Natural killer cell treated with Interleukin-12 subunit alpha and Interleukin-12 subunit beta and Interleukin-15 and Interleukin-18, amount 100 ng/mL, for 72 hours (primary cell): ENCODE results near the gene TTYH1. TPM values are rescaled to one million over a fixed set of nuclear protein-coding genes. Genes with fewer than 3 reads are reported as not detected.
A peak's percentile ranks its signal among the peaks of the same experiment; 100 is the strongest.

ENCODE experiments used
- ATAC-seq, 2 donors: fragments of 150-1000 bp; cut with Tn5 transposase in 1 of 2; sonication (Bioruptor Pico), chemical (Tn5 transposase) in 1 of 2; 2 replicates each; pipeline ENCODE4 v1.10.0; 2021
- DNase-seq: peaks from one replicate; pipeline ENCODE4 v3.0.0; 2022; ENCODE audit warnings: low spot score
- H3K27ac Mint-ChIP-seq, 2 donors: 1 replicate in 1 of 2; 2 replicates in 1 of 2; pipeline ENCODE4 v1.8.0; 2022; ENCODE audit warnings: mixed read lengths in 2 of 2, mild to moderate bottlenecking in 1 of 2, moderate library complexity in 1 of 2
- H3K27me3 Mint-ChIP-seq, 2 donors: 1 replicate in 1 of 2; 2 replicates in 1 of 2; pipeline ENCODE4 v1.8.0; 2022; ENCODE audit warnings: mixed read lengths in 2 of 2
- H3K36me3 Mint-ChIP-seq: one replicate; pipeline ENCODE4 v1.8.0; 2022; ENCODE audit warnings: mixed read lengths
- H3K4me1 Mint-ChIP-seq, 2 donors: 1 replicate in 1 of 2; 2 replicates in 1 of 2; pipeline ENCODE4 v1.8.0; 2022; ENCODE audit warnings: low read depth in 2 of 2, mixed read lengths in 2 of 2, mild to moderate bottlenecking in 1 of 2
- H3K4me3 Mint-ChIP-seq: one replicate; pipeline ENCODE4 v1.8.0; 2022; ENCODE audit warnings: mixed read lengths
- H3K9me3 Mint-ChIP-seq: 2 replicates; pipeline ENCODE4 v1.8.0; 2022; ENCODE audit warnings: mixed read lengths
- total RNA-seq, 2 donors: library from RNA; stranded (reverse); gene quantifications; one replicate each; pipeline ENCODE4 v1.2.3, GENCODE V29; 2022

The TTYH1 gene
- total RNA-seq, 2 donors from 2014 or later: 0.31 to 0.73 TPM

GRCh38 chr19:54421521-54421920 is 6.3 kb downstream of the TTYH1 start:
- H3K36me3 Mint-ChIP-seq: peaks cover 10% of the 10 kb centered on the region
- no peaks in the 10 kb centered on the region for H3K9me3 Mint-ChIP-seq
- peaks cover 16 to 17% of the 10 kb centered on the region in 2 donors for H3K4me1 Mint-ChIP-seq
- peaks cover 18 to 19% of the 10 kb centered on the region in 2 donors for H3K27me3 Mint-ChIP-seq
- no peak for ATAC-seq
- no peak for DNase-seq
- no peak overlapping the region for H3K27ac Mint-ChIP-seq
- no peak overlapping the region for H3K4me3 Mint-ChIP-seq

- DNase-seq (no peak), ATAC-seq (no peak)
- Mint-ChIP-seq H3K4me3 (no peak overlapping the region), H3K36me3 (peaks cover 7% of the 10 kb centered on the region), H3K9me3 (no peaks in the 10 kb centered on the region), H3K27ac (no peak overlapping the region), H3K27me3 (peaks cover 15 to 16% of the 10 kb centered on the region in 2 donors), H3K4me1 (peaks cover 14 to 16% of the 10 kb centered on the region in 2 donors)
These were observed 6.9 kb downstream of the TTYH1 start for GRCh38 chr19:54422136-54422535.

GRCh38 chr19:54424201-54424600 is 8.9 kb downstream of the TTYH1 start:
- no peak for DNase-seq
- H3K4me1 Mint-ChIP-seq: peaks cover 0 to 3% of the 10 kb centered on the region in 2 donors
- H3K27ac Mint-ChIP-seq: no peak overlapping the region
- no peaks in the 10 kb centered on the region for H3K36me3 Mint-ChIP-seq
- no peak for ATAC-seq
- peaks cover 0 to 12% of the 10 kb centered on the region in 2 donors for H3K27me3 Mint-ChIP-seq
- no peak overlapping the region for H3K4me3 Mint-ChIP-seq
- no peaks in the 10 kb centered on the region for H3K9me3 Mint-ChIP-seq

- Mint-ChIP-seq H3K27ac (no peak overlapping the region), H3K36me3 (no peaks in the 10 kb centered on the region), H3K4me3 (no peak overlapping the region), H3K4me1 (peaks cover 0 to 3% of the 10 kb centered on the region in 2 donors), H3K9me3 (no peaks in the 10 kb centered on the region), H3K27me3 (peaks cover 0 to 15% of the 10 kb centered on the region in 2 donors)
- no peak for ATAC-seq
- no peak for DNase-seq
These were observed 9.6 kb downstream of the TTYH1 start for GRCh38 chr19:54424660-54425381.

- H3K9me3 Mint-ChIP-seq: no peaks in the 10 kb centered on the region
- no peak overlapping the region for H3K4me3 Mint-ChIP-seq
- no peaks in the 10 kb centered on the region for H3K36me3 Mint-ChIP-seq
- H3K4me1 Mint-ChIP-seq: peaks cover 0 to 3% of the 10 kb centered on the region in 2 donors
- DNase-seq: no peak
- H3K27ac Mint-ChIP-seq: no peak overlapping the region
- ATAC-seq: no peak
- H3K27me3 Mint-ChIP-seq: peaks cover 0 to 15% of the 10 kb centered on the region in 2 donors
These were observed 10.1 kb downstream of the TTYH1 start for GRCh38 chr19:54425382-54425723.

- H3K4me3 Mint-ChIP-seq: no peak overlapping the region
- no peaks in the 10 kb centered on the region for H3K9me3 Mint-ChIP-seq
- ATAC-seq (no peak), DNase-seq (no peak)
- H3K4me1 Mint-ChIP-seq: peaks cover 6 to 8% of the 10 kb centered on the region in 2 donors
- no peak overlapping the region for H3K27ac Mint-ChIP-seq
- peaks cover 0 to 19% of the 10 kb centered on the region in 2 donors for H3K27me3 Mint-ChIP-seq
- H3K36me3 Mint-ChIP-seq: no peaks in the 10 kb centered on the region
These were observed 11.1 kb downstream of the TTYH1 start for GRCh38 chr19:54426291-54426931.

GRCh38 chr19:54427586-54427985 is 12.3 kb downstream of the TTYH1 start:
- Mint-ChIP-seq H3K4me3 (no peak overlapping the region), H3K27ac (no peak overlapping the region), H3K27me3 (peaks cover 0 to 20% of the 10 kb centered on the region in 2 donors), H3K4me1 (peaks cover 8 to 9% of the 10 kb centered on the region in 2 donors), H3K9me3 (no peaks in the 10 kb centered on the region), H3K36me3 (no peaks in the 10 kb centered on the region)
- ATAC-seq (no peak), DNase-seq (no peak)

GRCh38 chr19:54428323-54429175 is 13.3 kb downstream of the TTYH1 start:
- Mint-ChIP-seq H3K27ac (no peak overlapping the region), H3K9me3 (no peaks in the 10 kb centered on the region), H3K4me1 (peaks cover 8 to 9% of the 10 kb centered on the region in 2 donors), H3K27me3 (peaks cover 0 to 15% of the 10 kb centered on the region in 2 donors), H3K36me3 (no peaks in the 10 kb centered on the region), H3K4me3 (no peak overlapping the region)
- no peak for DNase-seq
- ATAC-seq: no peak

- peaks cover 0 to 13% of the 10 kb centered on the region in 2 donors for H3K27me3 Mint-ChIP-seq
- ATAC-seq (no peak), DNase-seq (no peak)
- no peaks in the 10 kb centered on the region for H3K9me3 Mint-ChIP-seq
- H3K4me1 Mint-ChIP-seq: peaks cover 8 to 9% of the 10 kb centered on the region in 2 donors
- no peaks in the 10 kb centered on the region for H3K36me3 Mint-ChIP-seq
- no peak overlapping the region for H3K27ac Mint-ChIP-seq
- H3K4me3 Mint-ChIP-seq: no peak overlapping the region
These were observed 13.9 kb downstream of the TTYH1 start for GRCh38 chr19:54429176-54429495.

GRCh38 chr19:54429545-54430227 is 14.4 kb downstream of the TTYH1 start:
- no peak for DNase-seq
- peaks cover 8 to 9% of the 10 kb centered on the region in 2 donors for H3K4me1 Mint-ChIP-seq
- no peak for ATAC-seq
- no peak overlapping the region for H3K4me3 Mint-ChIP-seq
- no peaks in the 10 kb centered on the region for H3K9me3 Mint-ChIP-seq
- H3K27ac Mint-ChIP-seq: no peak overlapping the region
- H3K36me3 Mint-ChIP-seq: no peaks in the 10 kb centered on the region
- H3K27me3 Mint-ChIP-seq: peaks cover 0 to 13% of the 10 kb centered on the region in 2 donors

GRCh38 chr19:54430306-54431254 is 15.3 kb downstream of the TTYH1 start:
- H3K27me3 Mint-ChIP-seq: peaks cover 0 to 11% of the 10 kb centered on the region in 2 donors
- H3K4me1 Mint-ChIP-seq: peaks cover 13% of the 10 kb centered on the region in 2 donors
- H3K4me3 Mint-ChIP-seq: peak overlapping the region; percentile 9
- no peaks in the 10 kb centered on the region for H3K9me3 Mint-ChIP-seq
- peak; percentile 76 to 85 for ATAC-seq
- H3K27ac Mint-ChIP-seq: no peak overlapping the region
- no peaks in the 10 kb centered on the region for H3K36me3 Mint-ChIP-seq
- no peak for DNase-seq

GRCh38 chr19:54431255-54431838 is 16.1 kb downstream of the TTYH1 start:
- Mint-ChIP-seq H3K27me3 (peaks cover 0 to 11% of the 10 kb centered on the region in 2 donors), H3K27ac (no peak overlapping the region), H3K9me3 (no peaks in the 10 kb centered on the region), H3K4me3 (peak overlapping the region; percentile 9), H3K4me1 (peaks cover 13% of the 10 kb centered on the region in 2 donors), H3K36me3 (no peaks in the 10 kb centered on the region)
- DNase-seq (no peak), ATAC-seq (no peak)
